ENCODE measurements around the gene LCK. TPM values are rescaled to one million over a fixed set of nuclear protein-coding genes. Genes with fewer than 3 reads are reported as not detected.

LCK gene
- total and polyA plus RNA-seq, 2 donors (not counting 1 experiment from before 2014, with no cell fraction given) = 22.3 to 23.8 TPM

GRCh38 chr1:32219022-32219421 is 32.0 kb upstream of the LCK start:
- Histone ChIP-seq H2AFZ (ENCODE audit: insufficient read depth, low read depth, low read length, poor library complexity, severe bottlenecking) (no peak overlapping the region), H3K27ac (ENCODE audit: low read length in 2 of 2) (no peak overlapping the region), H3K79me2 (ENCODE audit: control insufficient read depth, insufficient read depth, low read length) (peaks cover 53% of the 10 kb centered on the region), H3K36me3 (replicated peaks in 1 of 2; ENCODE audit: control extremely low read depth in 1 of 2, control insufficient read depth in 1 of 2, extremely low read depth in 1 of 2, insufficient read depth in 2 of 2, low read length in 1 of 2) (peaks cover 3 to 36% of the 10 kb centered on the region in 2 experiments), H3K27me3 (replicated peaks in 1 of 4; ENCODE audit: control extremely low read depth in 1 of 4, control insufficient read depth in 3 of 4, insufficient read depth in 4 of 4, low read length in 3 of 4) (no peaks in the 10 kb centered on the region), H3K4me3 (ENCODE audit: control extremely low read depth in 1 of 5, extremely low read depth in 1 of 5, insufficient read depth in 1 of 5, low read depth in 2 of 5, low read length in 4 of 5) (no peak overlapping the region), H3K9ac (ENCODE audit: low read length) (no peak overlapping the region), H3K9me3 (ENCODE audit: control extremely low read depth in 1 of 3, control insufficient read depth in 2 of 3, insufficient read depth in 1 of 3, low read length in 2 of 3) (no peaks in the 10 kb centered on the region), H3K4me2 (replicated peaks; ENCODE audit: low read depth, low read length, poor library complexity, severe bottlenecking) (no peak overlapping the region), H3K4me1 (ENCODE audit: control insufficient read depth in 2 of 2, insufficient read depth in 2 of 2, low read length in 2 of 2) (peaks cover 28 to 37% of the 10 kb centered on the region in 2 donors), H4K20me1 (ENCODE audit: control insufficient read depth, insufficient read depth, low read length, poor library complexity, severe bottlenecking) (peaks cover 6% of the 10 kb centered on the region)
- 100% methylated on average over 2 of the region's 7 CpGs for WGBS (ENCODE audit: insufficient coverage)
- no peaks in the 10 kb centered on the region for H3K9me3 Mint-ChIP-seq (ENCODE audit: insufficient read depth)
- CTCF ChIA-PET = interaction anchor here (1.0 to 2.0 kb wide), 2 partner anchors 24 to 103 kb away, joined by 3 to 5 read pairs; no protein-coding TSS in a partner anchor
- no peaks in the 10 kb centered on the region for H3K27me3 Mint-ChIP-seq
- H3K4me1 Mint-ChIP-seq = peaks cover 43% of the 10 kb centered on the region
- no peak for DNase-seq
- no peak for TF ChIP-seq EZH2 (IDR thresholded peaks at IDR 0.05; ENCODE audit: borderline replicate concordance, insufficient read depth, low read depth, low read length, poor library complexity, severe bottlenecking)
- TF ChIP-seq CTCF (IDR thresholded peaks at IDR 0.05) = no peak
- H3K4me3 Mint-ChIP-seq = no peak overlapping the region
- ATAC-seq (ENCODE audit: low read depth) = no peak
- no peak overlapping the region for H3K27ac Mint-ChIP-seq
- intact Hi-C loops (cut with micrococcal nuclease) = no loop called here
- POLR2A ChIA-PET = interaction anchor here (1.4 kb wide), 1 partner anchor 18 kb away, joined by 3 read pairs; the partner anchor contains the start of gene CCDC28B

- intact Hi-C loops (cut with micrococcal nuclease) = no loop called here
- peak overlapping the region; percentile 97 for H3K9ac ChIP-seq (ENCODE audit: low read length)
- H3K27ac ChIP-seq (ENCODE audit: low read length in 2 of 2) = peak overlapping the region; percentile 72 to 94
- no peaks in the 10 kb centered on the region for H3K9me3 Mint-ChIP-seq (ENCODE audit: insufficient read depth)
- no peaks in the 10 kb centered on the region for H3K27me3 Mint-ChIP-seq
- H3K9me3 ChIP-seq (ENCODE audit: control extremely low read depth in 1 of 3, control insufficient read depth in 2 of 3, insufficient read depth in 1 of 3, low read length in 2 of 3) = no peaks in the 10 kb centered on the region
- ChIA-PET POLR2A (interaction anchor here (0.9 to 1.3 kb wide), 3 partner anchors 21 to 115 kb away, joined by 3 to 4 read pairs (median 4); partner anchors contain the start of genes CCDC28B and MARCKSL1), CTCF (interaction anchor here (0.7 to 3.6 kb wide), 7 partner anchors 9 to 181 kb away, joined by 3 to 15 read pairs (median 3); partner anchors contain the start of gene TXLNA)
- H2AFZ ChIP-seq (ENCODE audit: insufficient read depth, low read depth, low read length, poor library complexity, severe bottlenecking) = no peak overlapping the region
- peaks cover 3 to 34% of the 10 kb centered on the region in 2 experiments for H3K36me3 ChIP-seq (replicated peaks in 1 of 2; ENCODE audit: control extremely low read depth in 1 of 2, control insufficient read depth in 1 of 2, extremely low read depth in 1 of 2, insufficient read depth in 2 of 2, low read length in 1 of 2)
- peaks cover 8% of the 10 kb centered on the region for H4K20me1 ChIP-seq (ENCODE audit: control insufficient read depth, insufficient read depth, low read length, poor library complexity, severe bottlenecking)
- DNase-seq = peak; percentile 55
- 100% methylated on average over 1 of the region's 4 CpGs for WGBS (ENCODE audit: insufficient coverage)
- H3K4me2 ChIP-seq (replicated peaks; ENCODE audit: low read depth, low read length, poor library complexity, severe bottlenecking) = peak overlapping the region; percentile 87
- peak; percentile 39 for ATAC-seq (ENCODE audit: low read depth)
- peak overlapping the region; percentile 97 for H3K4me3 Mint-ChIP-seq
- TF ChIP-seq CTCF (IDR thresholded peaks at IDR 0.05) (no peak), EZH2 (IDR thresholded peaks at IDR 0.05; ENCODE audit: borderline replicate concordance, insufficient read depth, low read depth, low read length, poor library complexity, severe bottlenecking) (no peak)
- H3K4me1 ChIP-seq (ENCODE audit: control insufficient read depth in 2 of 2, insufficient read depth in 2 of 2, low read length in 2 of 2) = peaks cover 28 to 30% of the 10 kb centered on the region in 2 donors
- peak overlapping the region; percentile 61 to 99 (median 93) for H3K4me3 ChIP-seq (ENCODE audit: control extremely low read depth in 1 of 5, extremely low read depth in 1 of 5, insufficient read depth in 1 of 5, low read depth in 2 of 5, low read length in 4 of 5)
- H3K27me3 ChIP-seq (replicated peaks in 1 of 4; ENCODE audit: control extremely low read depth in 1 of 4, control insufficient read depth in 3 of 4, insufficient read depth in 4 of 4, low read length in 3 of 4) = no peaks in the 10 kb centered on the region
- H3K4me1 Mint-ChIP-seq = peaks cover 43% of the 10 kb centered on the region
- H3K79me2 ChIP-seq (ENCODE audit: control insufficient read depth, insufficient read depth, low read length) = peaks cover 53% of the 10 kb centered on the region
- peak overlapping the region; percentile 98 for H3K27ac Mint-ChIP-seq
Measured at GRCh38 chr1:32220746-32221580, 30.1 kb upstream of the LCK start.

Measured in B cell (primary cell).